Fibroblast of skin of left biceps (primary cell): ENCODE results near the gene SRI.
"Not testable (repeated sequence)": the region's sequence is repeated elsewhere in the genome, so short reads cannot be mapped to it uniquely, and the experiment has no call there.

Experiments
- DNase-seq, 2 experiments: peaks; one replicate each; pipeline ENCODE4 v3.0.0-alpha.2; 2013; ENCODE audit warnings: low read depth in 2 of 2

SRI gene

GRCh38 chr7:88219781-88220747 lies at the start of gene SRI:
TSS of gene SRI (minus strand) at chr7:88220038. CDS start at chr7:88220026, 12 bp downstream.
- DNase-seq, result peak; percentile 55 to 60

- DNase-seq, result no peak
These were observed 49.7 kb upstream of the SRI start for GRCh38 chr7:88269586-88269985.

GRCh38 chr7:88268858-88269257 lies 49.0 kb upstream of the SRI start:
- DNase-seq, result no peak

- DNase-seq, result no peak
These were observed 48.2 kb upstream of the SRI start for GRCh38 chr7:88268051-88268450.

- DNase-seq, result no peak
These were observed 47.6 kb upstream of the SRI start for GRCh38 chr7:88267421-88267820.

GRCh38 chr7:88264987-88265386 lies 45.1 kb upstream of the SRI start:
- DNase-seq, result not testable (repeated sequence)

- DNase-seq, result no peak
These were observed 42.7 kb upstream of the SRI start for GRCh38 chr7:88262562-88262961.

- no peak for DNase-seq
These were observed 40.9 kb upstream of the SRI start for GRCh38 chr7:88260719-88261118.

GRCh38 chr7:88259656-88260380 lies 40.0 kb upstream of the SRI start:
- DNase-seq, result no peak

- DNase-seq, result not testable (repeated sequence)
These were observed 38.5 kb upstream of the SRI start for GRCh38 chr7:88258296-88258695.

GRCh38 chr7:88256906-88257305 lies 37.1 kb upstream of the SRI start:
- no peak for DNase-seq

GRCh38 chr7:88254721-88255424 lies 35.0 kb upstream of the SRI start:
- DNase-seq, result no peak

GRCh38 chr7:88253640-88254039 lies 33.8 kb upstream of the SRI start:
- no peak for DNase-seq

- DNase-seq, result no peak
These were observed 24.4 kb upstream of the SRI start for GRCh38 chr7:88244258-88244657.

- DNase-seq, result no peak
These were observed 23.6 kb upstream of the SRI start for GRCh38 chr7:88243345-88243909.

GRCh38 chr7:88239852-88240251 lies 20.0 kb upstream of the SRI start:
- no peak for DNase-seq

GRCh38 chr7:88233828-88234227 lies 14.0 kb upstream of the SRI start:
- DNase-seq, result no peak

- no peak for DNase-seq
These were observed 10.8 kb upstream of the SRI start for GRCh38 chr7:88230646-88231045.

GRCh38 chr7:88229302-88229995 lies 9.6 kb upstream of the SRI start:
- no peak for DNase-seq

GRCh38 chr7:88226886-88227516 lies 7.2 kb upstream of the SRI start:
- peak in 1 of 2 experiments; percentile 26 for DNase-seq

GRCh38 chr7:88226201-88226600 lies 6.4 kb upstream of the SRI start:
- no peak for DNase-seq
